SW 1271 (cell line): ENCODE measurements around the gene CHMP4B.

Source experiments
- DNase-seq, 2 experiments: peaks; one replicate each; lab custom pipeline; 2025; lab: John Stamatoyannopoulos, UW

The CHMP4B gene

DNA sequence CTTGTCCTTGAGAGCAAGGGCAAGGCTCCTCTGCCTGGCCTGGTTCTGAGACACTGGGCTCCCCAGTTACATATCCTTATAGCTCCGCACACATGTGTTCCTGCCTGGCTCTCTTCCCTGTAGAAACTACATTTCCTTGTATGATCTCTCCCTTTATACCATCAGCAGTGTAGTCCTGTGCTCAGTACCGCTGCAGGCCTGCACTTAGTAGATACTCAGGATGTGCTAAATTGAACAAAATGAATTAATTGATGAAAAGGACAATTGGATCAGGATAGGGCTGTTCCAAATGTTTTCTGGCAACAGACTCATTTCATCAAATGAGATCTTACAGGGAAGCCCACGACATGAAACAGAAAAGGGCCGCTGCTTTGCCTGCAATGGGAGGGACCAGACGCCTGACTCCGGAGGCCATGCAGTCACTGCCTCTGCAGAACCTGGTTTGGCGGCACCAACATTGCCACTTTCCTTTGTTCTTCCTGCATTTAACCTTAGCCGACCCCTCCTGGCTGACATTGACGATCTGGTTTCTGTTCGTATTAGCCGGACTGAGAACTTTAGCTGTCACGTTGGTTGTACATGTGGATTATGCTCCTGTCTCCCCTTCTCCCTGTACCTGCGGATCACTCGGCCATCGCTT, 53.3 kb downstream of the CHMP4B start:
- no peak for DNase-seq

GRCh38 chr20:33865761-33866370, 54.7 kb downstream of the CHMP4B start:
- no peak for DNase-seq

DNA sequence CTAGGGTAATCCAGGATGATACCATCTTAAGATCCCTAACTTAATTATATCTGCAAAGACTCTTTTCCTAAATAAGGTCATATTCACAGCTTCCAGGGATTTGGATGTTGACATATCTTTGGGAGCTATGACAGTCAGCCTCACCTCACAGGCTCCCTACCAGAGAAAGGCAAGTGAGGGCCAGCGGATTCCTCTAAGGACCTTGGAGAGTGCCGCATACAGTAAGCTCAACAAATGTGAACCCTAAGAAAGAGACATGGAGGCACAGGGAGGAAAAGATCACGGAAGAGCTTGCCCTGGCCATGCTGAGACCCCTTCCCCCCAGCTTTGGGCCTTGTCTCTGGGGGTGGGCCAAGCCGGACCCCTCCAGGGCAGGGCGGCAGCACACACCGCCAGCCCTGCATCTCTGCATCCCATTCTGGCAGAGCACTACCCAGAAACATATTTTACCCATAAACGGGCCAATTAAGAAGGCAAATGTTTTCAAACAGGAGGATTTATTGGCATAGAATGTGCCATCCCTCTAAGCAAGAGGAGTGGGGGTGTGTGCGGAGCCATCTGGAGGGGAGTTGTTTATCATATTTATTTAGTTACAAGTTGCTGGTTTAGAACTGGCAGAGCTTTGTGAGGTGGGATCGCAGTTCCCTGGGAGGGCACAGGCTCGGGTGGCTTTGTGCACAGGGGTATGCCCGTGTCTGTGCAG, 55.4 kb downstream of the CHMP4B start:
- DNase-seq: no peak

DNA sequence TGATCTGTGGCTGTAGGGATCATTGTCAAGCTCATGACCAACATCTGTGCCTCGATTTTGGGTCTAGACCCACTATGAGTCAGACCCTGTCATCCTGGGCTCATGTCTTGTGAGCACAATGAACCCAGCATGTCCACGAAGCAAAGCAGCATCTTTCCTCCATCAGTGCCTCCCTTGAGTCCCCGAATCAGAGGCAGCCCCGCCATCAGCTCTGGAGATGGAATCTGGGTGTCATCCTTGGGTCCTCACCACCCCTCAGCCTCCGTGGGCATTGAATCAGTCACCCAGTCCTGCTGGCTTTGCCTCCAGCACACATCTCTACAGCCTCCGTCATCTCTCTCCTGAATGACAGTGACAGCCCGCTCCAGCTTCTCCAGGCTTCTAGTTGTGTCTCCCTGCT, 56.9 kb downstream of the CHMP4B start:
- DNase-seq: no peak

GRCh38 chr20:33868595-33868994, 57.4 kb downstream of the CHMP4B start:
- no peak for DNase-seq

GRCh38 chr20:33869283-33869682, 58.1 kb downstream of the CHMP4B start:
- DNase-seq: no peak

- no peak for DNase-seq
Observed at GRCh38 chr20:33871362-33871761, 60.2 kb downstream of the CHMP4B start.

DNA sequence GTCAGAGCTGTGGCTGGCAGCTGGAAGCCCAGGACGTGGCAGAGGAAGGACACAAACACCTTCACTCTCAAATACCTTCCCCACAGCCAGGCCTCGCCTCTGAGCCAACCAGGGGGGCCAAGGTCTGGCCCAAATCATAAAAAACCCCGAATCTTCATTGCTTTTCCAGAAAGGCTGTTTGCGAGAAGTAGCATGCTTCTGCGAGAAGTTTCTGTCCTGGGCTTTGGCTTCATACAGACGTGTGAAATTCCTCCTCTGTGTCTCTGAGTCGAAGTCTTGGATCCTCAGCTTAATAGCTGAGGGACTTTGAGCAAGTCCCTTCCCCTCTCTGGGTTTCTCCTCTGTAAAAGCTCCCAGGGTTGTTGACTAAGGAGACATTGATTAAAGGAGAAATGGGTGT, 63.0 kb downstream of the CHMP4B start:
- no peak for DNase-seq

- no peak for DNase-seq
Observed at GRCh38 chr20:33875055-33875454, 63.9 kb downstream of the CHMP4B start.

GRCh38 chr20:33875534-33876026, 64.4 kb downstream of the CHMP4B start:
- DNase-seq: no peak

- DNase-seq: no peak
Observed at GRCh38 chr20:33878583-33878982, 67.4 kb downstream of the CHMP4B start.

- no peak for DNase-seq
Observed at GRCh38 chr20:33880396-33880795, 69.2 kb downstream of the CHMP4B start.

DNA sequence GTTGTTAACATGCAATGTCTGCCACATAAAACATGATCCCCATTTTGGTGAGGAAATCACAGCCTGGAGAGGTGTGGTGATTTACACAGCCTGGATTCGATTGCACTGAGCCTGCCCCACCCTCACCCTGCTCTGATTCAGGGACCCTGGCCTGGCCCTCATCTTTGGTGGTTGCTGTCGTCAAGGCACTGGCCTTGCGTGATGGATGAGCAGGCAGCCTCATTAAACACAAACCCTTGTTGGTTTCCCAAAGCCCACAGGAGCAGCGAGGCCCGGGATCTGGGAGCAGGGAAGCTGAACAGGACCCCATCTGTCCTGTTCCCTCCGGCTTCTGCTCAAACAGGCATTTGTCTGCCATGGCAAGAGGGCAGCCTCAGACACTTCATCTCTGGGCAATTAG, 70.8 kb downstream of the CHMP4B start:
- no peak for DNase-seq

DNA sequence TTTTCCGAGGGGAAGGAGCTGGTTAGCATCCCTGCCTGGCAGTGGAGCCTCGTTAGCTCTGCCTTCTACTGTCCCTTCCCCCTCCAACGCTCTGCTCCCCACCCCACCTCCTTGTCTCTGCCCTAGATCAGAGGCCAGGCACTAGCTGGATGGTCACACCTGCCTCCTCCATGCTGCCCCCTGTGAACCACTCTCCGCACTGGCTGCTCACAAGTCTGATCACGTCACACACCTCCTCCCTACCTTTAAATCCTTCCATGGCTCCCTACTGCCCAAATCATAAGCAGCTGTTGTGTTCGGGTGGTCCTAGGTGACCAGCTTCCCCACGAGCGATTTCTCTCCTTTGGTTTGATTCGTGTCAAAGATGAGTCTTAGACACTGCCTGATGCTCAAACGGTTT, 71.3 kb downstream of the CHMP4B start:
- no peak for DNase-seq

DNA sequence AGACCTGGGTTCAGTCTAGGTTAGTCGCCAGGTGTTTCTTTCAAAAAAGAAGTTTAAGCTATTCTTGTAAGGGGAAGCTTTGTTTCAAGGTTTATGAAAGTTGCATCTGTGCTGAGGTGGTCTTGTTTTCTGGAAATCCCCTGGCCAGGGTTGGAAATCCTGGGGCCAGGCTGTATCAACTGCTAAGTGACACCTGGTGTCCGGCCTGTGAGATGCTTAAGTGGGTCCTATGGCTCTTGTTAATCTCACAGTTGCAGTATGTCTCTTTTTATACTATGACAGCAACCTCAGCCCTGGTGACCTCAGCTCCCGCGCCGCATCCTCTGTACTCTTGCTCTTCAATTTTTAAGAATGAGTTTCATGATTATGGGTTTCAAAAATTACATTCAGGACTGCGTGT, 72.0 kb downstream of the CHMP4B start:
- no peak for DNase-seq

- DNase-seq: no peak
Observed at GRCh38 chr20:33884633-33885032, 73.5 kb downstream of the CHMP4B start.

DNA sequence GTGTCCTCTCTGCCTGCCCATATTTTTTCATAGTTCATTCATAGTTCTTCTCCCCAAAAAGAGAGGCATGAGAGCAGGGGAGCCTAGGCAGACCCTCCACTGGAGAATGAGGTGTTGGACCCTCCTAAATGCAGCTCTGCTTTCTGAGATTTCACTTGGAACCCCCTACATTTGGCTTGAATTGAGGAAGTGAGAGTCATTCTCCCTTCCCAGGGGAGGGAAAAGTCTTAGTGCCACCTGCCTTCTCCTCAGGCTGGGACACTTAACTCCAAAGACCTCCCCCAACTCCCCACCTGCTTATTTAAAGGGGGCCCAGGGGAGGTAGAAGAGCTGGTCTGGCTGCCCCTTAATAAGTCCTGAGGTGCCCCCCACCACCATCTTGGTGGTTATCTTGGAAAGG, 78.2 kb downstream of the CHMP4B start:
- DNase-seq: no peak

DNA sequence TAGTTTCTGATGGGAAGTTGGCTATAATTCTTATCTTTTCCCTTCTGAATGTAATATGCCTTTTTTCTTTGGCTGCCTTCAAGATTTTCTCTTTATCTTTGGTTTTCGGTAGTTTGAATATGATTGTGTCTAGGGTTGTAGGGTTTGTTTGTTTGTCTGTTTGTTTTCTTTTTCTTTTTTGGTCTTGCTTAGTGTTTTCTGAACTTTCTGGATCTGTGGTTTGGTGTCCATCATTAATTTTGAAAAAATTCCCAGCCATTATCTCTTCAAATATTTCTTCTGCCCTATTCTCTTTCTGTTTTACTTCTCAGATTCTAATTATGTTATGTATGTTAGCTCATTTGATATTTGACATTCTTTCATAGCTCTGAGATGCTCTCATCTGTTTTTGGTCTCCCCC, 79.4 kb downstream of the CHMP4B start:
- DNase-seq: no peak

DNA sequence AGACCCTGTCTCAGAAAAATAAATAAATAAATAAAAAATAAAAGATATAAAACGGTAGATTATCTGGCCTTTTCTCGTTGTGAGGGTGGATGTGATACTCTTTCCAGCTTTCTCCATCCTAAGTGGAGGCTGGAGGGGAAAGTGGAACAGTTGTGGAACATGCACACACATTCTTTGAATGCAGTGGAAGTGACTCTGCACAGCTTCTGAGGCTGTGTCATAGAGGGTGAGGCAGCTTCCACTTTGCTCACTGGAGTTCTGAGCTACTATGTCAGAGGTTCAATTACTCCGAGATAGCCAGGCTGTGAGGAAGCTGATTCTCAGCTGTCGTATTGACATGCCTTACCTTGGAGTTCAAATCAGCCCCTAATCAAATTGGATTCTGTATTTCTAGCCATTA, 82.2 kb downstream of the CHMP4B start:
- peak in 1 of 2 experiments; percentile 68 for DNase-seq

DNA sequence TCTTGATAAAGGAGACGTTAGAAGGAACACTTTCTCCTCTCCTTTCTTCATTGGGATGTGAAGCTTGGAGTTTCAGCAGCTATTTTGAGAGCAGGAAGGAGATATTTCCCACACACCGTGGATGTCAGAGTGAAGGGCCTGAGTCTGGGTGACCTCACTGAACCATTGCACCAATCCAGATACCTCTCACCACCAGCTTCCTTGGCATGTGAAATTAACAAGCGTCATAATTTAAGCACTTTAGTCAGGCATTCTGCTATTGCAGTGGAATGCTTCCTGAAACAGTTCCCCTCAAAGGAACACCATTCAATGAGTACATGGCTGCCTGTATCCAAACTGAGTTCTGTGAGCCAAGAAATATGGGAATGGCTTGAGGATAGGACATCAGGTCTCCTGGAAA, 83.7 kb downstream of the CHMP4B start:
- DNase-seq: no peak

DNA sequence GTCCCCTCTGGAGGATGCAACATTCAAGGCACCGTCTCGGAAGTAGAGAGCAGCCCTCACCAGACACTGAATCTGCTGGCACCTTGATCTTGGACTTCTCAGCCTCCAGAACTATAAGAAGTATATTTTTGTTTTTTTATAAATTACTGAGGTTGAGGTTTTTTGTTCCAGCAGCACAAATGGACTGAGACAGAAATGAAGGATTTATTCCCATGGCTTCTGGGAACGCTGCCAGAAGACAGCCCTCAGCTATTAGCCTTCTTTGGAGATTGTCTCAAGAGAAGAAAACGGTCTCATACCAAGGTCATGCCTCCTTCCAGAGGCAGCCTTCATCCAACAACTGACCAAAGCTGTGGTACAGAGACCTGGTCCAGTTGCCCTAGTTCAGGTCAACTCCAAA, 85.4 kb downstream of the CHMP4B start:
- DNase-seq: no peak

GRCh38 chr20:33897313-33897912, 86.3 kb downstream of the CHMP4B start:
- DNase-seq: no peak

DNA sequence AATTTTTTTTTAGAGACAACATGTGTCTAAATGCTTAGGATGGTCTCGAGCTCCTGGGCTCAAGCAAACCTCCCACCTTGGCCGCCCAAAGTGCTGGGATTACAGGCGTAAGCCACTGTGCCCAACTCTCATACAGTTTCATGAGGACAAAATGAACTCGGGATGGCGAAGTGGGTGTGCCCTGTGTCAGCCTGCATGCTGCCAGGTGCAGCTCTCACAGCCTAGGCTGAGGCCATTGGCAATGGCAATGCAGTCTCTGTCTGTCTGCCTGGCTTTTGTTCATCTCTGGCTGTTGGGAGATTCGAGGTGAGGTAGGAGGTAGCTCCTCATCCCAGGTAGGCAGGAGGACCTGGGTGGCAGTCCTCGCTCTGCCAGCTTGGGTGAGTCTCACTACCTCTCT, 88.0 kb downstream of the CHMP4B start:
- DNase-seq: no peak
